A673 (cell line): ENCODE results near the gene CCDC197.

ENCODE experiments used
- CTCF ChIP-seq: fragments of 300-800, 200-600 bp; sonication (generic); conservative IDR thresholded peaks from 2 replicates; pipeline ENCODE4 v1.5.1; 2017; ENCODE audit warnings: low read depth, mild to moderate bottlenecking, antibody characterized with exemption, low read length, moderate library complexity, mixed read lengths
- EZH2 ChIP-seq: fragments of 200-600 bp; sonication (generic); IDR thresholded peaks from 2 replicates; pipeline ENCODE4 v1.6.1; 2017; ENCODE audit warnings: borderline replicate concordance, low read depth, mild to moderate bottlenecking, mixed read lengths, antibody characterized with exemption, low read length; ENCODE audit not compliant: poor library complexity, severe bottlenecking

DNA sequence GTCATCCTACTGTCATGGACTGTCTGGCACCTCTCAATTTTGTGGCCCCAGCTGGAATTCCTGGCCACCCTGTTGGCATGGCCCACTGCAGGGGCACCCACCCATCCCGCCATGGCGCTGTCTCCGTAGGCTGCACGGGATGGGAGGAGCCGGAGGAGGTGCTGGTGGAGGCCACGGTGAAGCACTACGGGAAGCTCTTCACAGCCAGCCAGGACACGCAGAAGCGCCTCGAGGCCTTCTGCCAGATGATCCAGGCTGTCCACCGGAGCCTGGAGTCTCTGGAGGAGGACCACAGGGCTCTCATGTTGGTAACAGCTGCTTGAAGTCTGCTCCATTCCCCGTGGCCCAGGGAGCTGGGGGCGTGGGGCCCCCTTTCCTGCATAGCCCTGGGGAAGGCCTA lies 3.9 kb downstream of the CCDC197 start:
- TF ChIP-seq CTCF (no peak), EZH2 (no peak)
